HFFc6 (cell line): ENCODE data around the gene NLRP7. TPM values are rescaled to one million over a fixed set of nuclear protein-coding genes. Genes with fewer than 3 reads are reported as not detected.

Source experiments
- DNase-seq: peaks from one replicate; pipeline ENCODE4 v3.0.0-alpha.2; 2018
- H3K27ac Mint-ChIP-seq: 2 replicates; pipeline ENCODE4 v1.8.0; 2020; ENCODE audit warnings: mild to moderate bottlenecking, mixed read lengths
- H3K27me3 Mint-ChIP-seq: 2 replicates; pipeline ENCODE4 v1.8.0; 2021; ENCODE audit warnings: mild to moderate bottlenecking, moderate library complexity, mixed read lengths; ENCODE audit not compliant: insufficient read depth
- H3K36me3 Mint-ChIP-seq: 2 replicates; pipeline ENCODE4 v1.8.0; 2021; ENCODE audit warnings: low read depth, mixed read lengths
- H3K4me1 Mint-ChIP-seq: 2 replicates; pipeline ENCODE4 v1.8.0; 2020; ENCODE audit warnings: low read depth, mixed read lengths
- H3K4me3 Mint-ChIP-seq: 2 replicates; pipeline ENCODE4 v1.8.0; 2020; ENCODE audit warnings: mild to moderate bottlenecking, moderate library complexity, mixed read lengths
- H3K9me3 Mint-ChIP-seq: 2 replicates; pipeline ENCODE4 v1.8.0; 2020; ENCODE audit warnings: mild to moderate bottlenecking, mixed read lengths
- CTCF ChIP-seq: fragments of 200-600 bp; sonication (generic); IDR thresholded peaks from 2 replicates; pipeline ENCODE4 v1.5.0; 2021; ENCODE audit warnings: antibody characterized with exemption, mild to moderate bottlenecking
- total RNA-seq, 6 experiments: library from RNA; stranded (reverse); fragmentation: NEBNext Ultra II Directional; extraction: Animal tissue kit (Norgen Biotek cat#: 25700); gene quantifications; 2 replicates in 1 of 6; 3 replicates in 5 of 6; pipeline ENCODE4 v1.2.3, GENCODE V29; 2021

The NLRP7 gene
- total RNA-seq, 6 experiments from 2014 or later = not detected

- H3K9me3 Mint-ChIP-seq = peaks cover 44% of the 10 kb centered on the region
- H3K4me3 Mint-ChIP-seq = peak overlapping the region; percentile 28; the same call in 1 of the 2 replicates
- H3K27ac Mint-ChIP-seq = no peak overlapping the region
- peaks cover 5% of the 10 kb centered on the region; the same call in 1 of the 2 replicates for H3K36me3 Mint-ChIP-seq
- no peaks in the 10 kb centered on the region for H3K4me1 Mint-ChIP-seq
- peak; percentile 11; the same call in 1 of the 2 replicates for TF ChIP-seq CTCF
- H3K27me3 Mint-ChIP-seq = peaks cover 2% of the 10 kb centered on the region; the same call in 1 of the 2 replicates
- DNase-seq = no peak
Observed at GRCh38 chr19:54882758-54883157, 64.6 kb downstream of the NLRP7 start.

GRCh38 chr19:54881884-54882283, 65.4 kb downstream of the NLRP7 start:
- no peaks in the 10 kb centered on the region for H3K4me1 Mint-ChIP-seq
- H3K9me3 Mint-ChIP-seq = peaks cover 51% of the 10 kb centered on the region
- H3K27ac Mint-ChIP-seq = no peak overlapping the region
- peaks cover 5% of the 10 kb centered on the region; the same call in 1 of the 2 replicates for H3K36me3 Mint-ChIP-seq
- TF ChIP-seq CTCF = no peak
- no peak overlapping the region for H3K4me3 Mint-ChIP-seq
- no peak for DNase-seq
- peaks cover 2% of the 10 kb centered on the region; the same call in 1 of the 2 replicates for H3K27me3 Mint-ChIP-seq

- TF ChIP-seq CTCF = no peak
- H3K9me3 Mint-ChIP-seq = peaks cover 53% of the 10 kb centered on the region
Observed at GRCh38 chr19:54877471-54877870, 69.9 kb downstream of the NLRP7 start.

GRCh38 chr19:54875506-54875905, 71.8 kb downstream of the NLRP7 start:
- H3K27ac Mint-ChIP-seq = no peak overlapping the region
- peaks cover 14% of the 10 kb centered on the region for H3K36me3 Mint-ChIP-seq
- no peak for TF ChIP-seq CTCF
- H3K4me3 Mint-ChIP-seq = no peak overlapping the region
- peaks cover 51% of the 10 kb centered on the region for H3K9me3 Mint-ChIP-seq
- DNase-seq = no peak
- no peaks in the 10 kb centered on the region for H3K27me3 Mint-ChIP-seq
- no peaks in the 10 kb centered on the region for H3K4me1 Mint-ChIP-seq

More at GRCh38 chr19:54877471-54877870, 69.9 kb downstream of the NLRP7 start:
- H3K36me3 Mint-ChIP-seq = peaks cover 10% of the 10 kb centered on the region
- no peaks in the 10 kb centered on the region for H3K4me1 Mint-ChIP-seq
- no peak for DNase-seq
- H3K27me3 Mint-ChIP-seq = peaks cover 2% of the 10 kb centered on the region; the same call in 1 of the 2 replicates
- no peak overlapping the region for H3K4me3 Mint-ChIP-seq
- H3K27ac Mint-ChIP-seq = no peak overlapping the region

GRCh38 chr19:54873990-54874389, 73.3 kb downstream of the NLRP7 start, which contains the start of gene FCAR:
FCAR (plus strand) TSS chr19:54874235; CDS start chr19:54874290, 55 bp downstream.
- TF ChIP-seq CTCF = no peak
- no peak for DNase-seq
- Mint-ChIP-seq H3K27ac (no peak within 1 kb of the TSS), H3K9me3 (peaks cover 49% of the 10 kb centered on the region), H3K27me3 (no peaks in the 10 kb centered on the region), H3K4me3 (no peak within 1 kb of the TSS), H3K36me3 (peaks cover 9% of the 10 kb centered on the region), H3K4me1 (no peaks in the 10 kb centered on the region)

Other genes with a start within 250 kb of the NLRP7 start
- not detected for gene KIR3DL3, start 223.1 kb downstream of the NLRP7 start, total RNA-seq
- gene KIR2DL3, start 209.0 kb downstream of the NLRP7 start, total RNA-seq = not detected
- gene KIR2DL1, start 177.7 kb downstream of the NLRP7 start, total RNA-seq = not detected
- gene KIR2DL4, start 143.9 kb downstream of the NLRP7 start, total RNA-seq = not detected
- not detected for gene KIR3DL1, start 131.1 kb downstream of the NLRP7 start, total RNA-seq
- gene KIR2DS4, start 114.9 kb downstream of the NLRP7 start, total RNA-seq = not detected
- not detected for gene KIR3DL2, start 97.1 kb downstream of the NLRP7 start, total RNA-seq
- gene FCAR, start 73.3 kb downstream of the NLRP7 start, total RNA-seq = not detected
- gene NCR1, start 41.4 kb downstream of the NLRP7 start, total RNA-seq = not detected
- under 1 TPM in 1 of 6 experiments, not detected in 5; 0.26 TPM for gene NLRP2, start 18.8 kb upstream of the NLRP7 start, total RNA-seq
- not detected for gene GP6, start 90.7 kb upstream of the NLRP7 start, total RNA-seq
- 1 to 10 TPM; 2.4 to 3.3 (median 2.8) TPM for gene RDH13, start 115.6 kb upstream of the NLRP7 start, total RNA-seq
- under 1 TPM in 5 of 6 experiments, not detected in 1; 0.55 to 0.94 (median 0.64) TPM for gene EPS8L1, start 128.3 kb upstream of the NLRP7 start, total RNA-seq
- 10 to 100 TPM; 82.7 to 96.0 (median 91.9) TPM for gene PPP1R12C, start 170.1 kb upstream of the NLRP7 start, total RNA-seq
- gene TNNT1, start 201.7 kb upstream of the NLRP7 start, total RNA-seq = 1 to 10 TPM; 4.1 to 8.8 (median 7.3) TPM
- gene TNNI3, start 210.2 kb upstream of the NLRP7 start, total RNA-seq = not detected
- 1 to 10 TPM in 1 of 6 experiments, under 1 TPM in 5; 0.20 to 1.1 (median 0.72) TPM for gene DNAAF3, start 219.1 kb upstream of the NLRP7 start, total RNA-seq
- 1 to 10 TPM in 1 of 6 experiments, under 1 TPM in 2, not detected in 3; 0.09 to 1.2 (median 0.38) TPM for gene SYT5, start 232.8 kb upstream of the NLRP7 start, total RNA-seq